Gastroesophageal sphincter (tissue), 4 donors: ENCODE measurements around the gene NPPB. TPM values are rescaled to one million over a fixed set of nuclear protein-coding genes. Genes with fewer than 3 reads are reported as not detected.
A peak's percentile ranks its signal among the peaks of the same experiment; 100 is the strongest.

Source experiments
- ATAC-seq: fragments of 150-250 bp; one replicate; pipeline ENCODE4 v1.9.1; 2016; ENCODE audit warnings: mild to moderate bottlenecking, moderate library complexity
- H3K27ac ChIP-seq, 4 donors: fragments of 200-600 bp; sonication (generic) in 3 of 4; 1 replicate in 3 of 4; 2 replicates in 1 of 4; pipeline ENCODE4 v1.5.1; 2016 to 2019
- H3K27me3 ChIP-seq: fragments of 200-600 bp; sonication (generic); one replicate; pipeline ENCODE4 v1.5.1; 2019
- H3K36me3 ChIP-seq, 2 donors: fragments of 200-600 bp; sonication (generic); one replicate each; pipeline ENCODE4 v1.5.1; 2019; ENCODE audit warnings: control low read depth in 1 of 2
- H3K4me1 ChIP-seq, 3 donors: fragments of 200-600 bp; sonication (generic); 1 replicate in 2 of 3; 2 replicates in 1 of 3; pipeline ENCODE4 v1.5.1; 2016 to 2019; ENCODE audit warnings: control low read depth in 2 of 3
- H3K4me3 ChIP-seq, 2 donors: fragments of 200-600 bp; sonication (generic); one replicate each; pipeline ENCODE4 v1.5.1; 2019; ENCODE audit warnings: mild to moderate bottlenecking in 1 of 2, moderate library complexity in 1 of 2
- H3K9me3 ChIP-seq, 3 donors: fragments of 200-600 bp; sonication (generic); one replicate each; pipeline ENCODE4 v1.5.1; 2017 to 2019; ENCODE audit warnings: control low read depth in 2 of 3
- EP300 ChIP-seq: sonication (generic); formaldehyde crosslinking; IDR thresholded peaks from one replicate; pipeline ENCODE4 v1.6.1; 2017; ENCODE audit warnings: antibody characterized with exemption, mild to moderate bottlenecking
- POLR2A ChIP-seq, 2 donors: fragments of 450-650 bp; IDR thresholded peaks; one replicate each; pipeline ENCODE4 v1.6.1; 2017; ENCODE audit warnings: antibody characterized with exemption in 2 of 2, mild to moderate bottlenecking in 2 of 2, moderate library complexity in 1 of 2
- POLR2AphosphoS5 ChIP-seq: sonication (generic); formaldehyde crosslinking; IDR thresholded peaks from one replicate; pipeline ENCODE4 v1.6.1; 2017; ENCODE audit warnings: antibody characterized with exemption
- WGBS, 2 donors: methylation state at CpG; one replicate each; pipeline ENCODE4 v1.1.5; 2018; ENCODE audit warnings: low coverage in 1 of 2; 5-methylcytosine and 5-hydroxymethylcytosine counted together
- total RNA-seq, 4 donors: library from RNA; depleted of rRNA; stranded (reverse); fragments of >200 nt; gene quantifications; one replicate each; pipeline ENCODE4 v1.1.0, GENCODE V29; 2016
- TF ChIP-seq, protein P1 (sequence below), 4 experiments: fragments of 200-600 bp in 2 of 4; fragments of 450-650 bp in 2 of 4; sonication (generic) in 1 of 4; IDR thresholded peaks; one replicate each; pipeline ENCODE4 v1.5.1; 2017 to 2019; ENCODE audit warnings: antibody characterized with exemption in 4 of 4, mild to moderate bottlenecking in 2 of 4, moderate library complexity in 2 of 4

Gene NPPB
- total RNA-seq = not detected

DNA sequence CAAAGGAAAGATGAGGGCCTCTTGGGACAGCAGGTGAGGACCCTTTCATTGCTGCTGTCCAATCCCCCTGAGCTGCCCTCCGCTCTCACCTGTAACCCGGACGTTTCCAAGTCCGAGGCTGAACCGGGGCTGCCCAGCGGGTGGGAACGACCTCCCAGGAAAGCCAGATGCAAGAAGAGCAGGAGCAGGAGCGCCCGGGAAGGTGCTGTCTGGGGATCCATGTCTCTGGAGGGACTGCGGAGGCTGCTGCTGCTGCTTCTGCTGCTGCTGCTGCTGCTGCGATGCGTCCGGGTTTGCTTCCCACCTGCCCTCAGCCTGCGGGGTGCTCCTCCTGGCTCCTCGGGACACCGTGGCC, at the start of gene NPPB:
NPPB (minus strand) TSS at position 333 of the 355 bp plus-strand sequence; CDS start at position 221, 112 bp downstream.
- Histone ChIP-seq H3K27me3 (peaks cover 94% of the 10 kb centered on the region), H3K36me3 (no peaks in the 10 kb centered on the region), H3K9me3 (no peaks in the 10 kb centered on the region), H3K4me3 (no peak within 1 kb of the TSS), H3K27ac (no peak within 1 kb of the TSS), H3K4me1 (peaks cover 0 to 7% (median 0%) of the 10 kb centered on the region in 3 donors)
- no peak for TF ChIP-seq POLR2A (IDR thresholded peaks at IDR 0.05)
- TF ChIP-seq POLR2AphosphoS5 = no peak
- TF ChIP-seq EP300 = no peak
- TF ChIP-seq, protein P1, sequence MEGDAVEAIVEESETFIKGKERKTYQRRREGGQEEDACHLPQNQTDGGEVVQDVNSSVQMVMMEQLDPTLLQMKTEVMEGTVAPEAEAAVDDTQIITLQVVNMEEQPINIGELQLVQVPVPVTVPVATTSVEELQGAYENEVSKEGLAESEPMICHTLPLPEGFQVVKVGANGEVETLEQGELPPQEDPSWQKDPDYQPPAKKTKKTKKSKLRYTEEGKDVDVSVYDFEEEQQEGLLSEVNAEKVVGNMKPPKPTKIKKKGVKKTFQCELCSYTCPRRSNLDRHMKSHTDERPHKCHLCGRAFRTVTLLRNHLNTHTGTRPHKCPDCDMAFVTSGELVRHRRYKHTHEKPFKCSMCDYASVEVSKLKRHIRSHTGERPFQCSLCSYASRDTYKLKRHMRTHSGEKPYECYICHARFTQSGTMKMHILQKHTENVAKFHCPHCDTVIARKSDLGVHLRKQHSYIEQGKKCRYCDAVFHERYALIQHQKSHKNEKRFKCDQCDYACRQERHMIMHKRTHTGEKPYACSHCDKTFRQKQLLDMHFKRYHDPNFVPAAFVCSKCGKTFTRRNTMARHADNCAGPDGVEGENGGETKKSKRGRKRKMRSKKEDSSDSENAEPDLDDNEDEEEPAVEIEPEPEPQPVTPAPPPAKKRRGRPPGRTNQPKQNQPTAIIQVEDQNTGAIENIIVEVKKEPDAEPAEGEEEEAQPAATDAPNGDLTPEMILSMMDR (IDR thresholded peaks at IDR 0.05) = no peak
- no peak for ATAC-seq
- WGBS, 2 donors = 25% methylated on average over 9 of the region's 16 CpGs; no CpG with 5 or more reads in 1 of the 2 donors

DNA sequence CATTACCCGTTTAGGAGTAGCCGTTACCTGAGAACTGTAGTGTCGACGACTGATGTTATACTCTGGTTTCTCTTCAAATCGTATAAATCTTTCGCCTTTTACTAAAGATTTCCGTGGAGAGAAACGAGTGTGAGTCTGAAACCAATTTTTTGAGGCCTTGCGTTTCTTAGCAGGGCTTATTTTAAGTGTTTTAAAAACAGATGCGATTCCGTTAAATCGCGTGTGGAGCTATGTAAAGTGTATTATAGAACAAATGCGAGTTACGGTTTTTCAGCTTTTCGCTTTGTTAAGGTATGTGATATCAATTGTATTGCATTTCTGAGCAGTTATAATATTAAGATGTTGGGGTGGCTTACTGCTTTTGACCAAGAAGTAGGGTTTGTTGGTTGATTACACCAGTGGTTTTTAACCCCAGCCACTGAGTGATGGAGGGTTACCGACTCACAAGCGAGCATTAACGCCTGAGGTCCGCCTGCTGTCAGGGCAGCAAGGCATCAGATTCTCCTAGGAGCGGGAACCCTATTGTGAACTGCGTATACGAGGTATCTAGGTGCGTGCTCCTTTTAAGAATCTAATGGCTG, 49.4 kb upstream of the NPPB start:
- Histone ChIP-seq H3K9me3 (no peaks in the 10 kb centered on the region), H3K4me1 (peaks cover 0 to 13% (median 0%) of the 10 kb centered on the region in 3 donors), H3K27me3 (no peaks in the 10 kb centered on the region), H3K4me3 (peak overlapping the region; percentile 66 to 70), H3K27ac (peak overlapping the region; percentile 82 to 97 (median 94)), H3K36me3 (no peaks in the 10 kb centered on the region)
- ATAC-seq = peak; percentile 84
- WGBS, 2 donors = 0% methylated on average over 23 to 24 of the region's 24 CpGs
- TF ChIP-seq POLR2AphosphoS5 = peak; percentile 100
- no peak for TF ChIP-seq EP300
- TF ChIP-seq, protein P1 (IDR thresholded peaks at IDR 0.05) = no peak
- TF ChIP-seq POLR2A (IDR thresholded peaks at IDR 0.05) = peak; percentile 96 to 100

DNA sequence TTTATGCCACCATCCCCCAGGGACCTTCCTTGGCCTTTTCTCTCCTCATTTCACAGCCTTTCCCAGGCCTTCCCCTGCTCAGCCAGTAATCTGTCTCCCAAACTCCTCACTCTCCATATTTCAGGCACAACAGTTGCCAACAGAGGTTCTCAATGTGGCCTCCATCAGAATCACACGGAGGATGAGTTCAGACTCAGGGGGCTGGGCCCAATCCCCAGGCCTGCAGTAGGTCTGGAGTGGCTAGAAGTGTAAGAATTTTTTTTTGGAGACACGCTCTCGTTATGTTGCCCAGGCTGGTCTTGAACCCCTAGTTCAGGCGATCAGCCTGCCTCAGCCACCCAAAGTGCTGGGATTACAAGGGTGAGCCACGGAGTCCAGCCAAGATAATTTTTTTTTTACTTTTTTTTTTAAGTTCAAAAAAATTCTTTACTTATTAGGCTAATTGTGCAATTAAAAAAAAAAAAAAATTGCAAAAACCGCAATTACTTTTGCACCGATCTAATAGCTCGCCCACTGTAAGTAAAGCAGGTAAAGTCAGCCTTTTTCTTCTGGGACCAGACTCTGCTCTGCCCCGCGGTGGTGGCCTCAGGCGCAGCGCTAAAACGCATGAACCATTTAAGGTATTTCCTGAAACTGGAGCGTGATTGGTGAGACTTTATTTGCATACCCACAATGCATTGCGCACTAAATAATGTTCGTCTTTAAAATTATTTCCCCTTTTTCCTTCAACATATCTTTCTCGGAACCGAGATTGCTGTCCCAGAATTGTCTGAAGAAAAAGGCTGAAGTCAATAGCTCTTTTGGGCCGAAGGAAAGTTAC, 48.7 kb upstream of the NPPB start:
- no peaks in the 10 kb centered on the region for H3K27me3 ChIP-seq
- 0 to 8% methylated on average over 14 to 15 of the region's 19 CpGs for WGBS, 2 donors
- H3K4me3 ChIP-seq = peak overlapping the region in 1 of 2 donors; percentile 66
- H3K36me3 ChIP-seq = no peaks in the 10 kb centered on the region
- peak; percentile 85 for ATAC-seq
- peaks cover 0 to 13% (median 0%) of the 10 kb centered on the region in 3 donors for H3K4me1 ChIP-seq
- TF ChIP-seq POLR2AphosphoS5 = no peak
- TF ChIP-seq, protein P1 (IDR thresholded peaks at IDR 0.05) = peak in 3 of 4 experiments; percentile 88 to 92 (median 89)
- TF ChIP-seq EP300 = no peak
- TF ChIP-seq POLR2A (IDR thresholded peaks at IDR 0.05) = no peak
- H3K27ac ChIP-seq = peak overlapping the region; percentile 82 to 97 (median 94)
- H3K9me3 ChIP-seq = no peaks in the 10 kb centered on the region

DNA sequence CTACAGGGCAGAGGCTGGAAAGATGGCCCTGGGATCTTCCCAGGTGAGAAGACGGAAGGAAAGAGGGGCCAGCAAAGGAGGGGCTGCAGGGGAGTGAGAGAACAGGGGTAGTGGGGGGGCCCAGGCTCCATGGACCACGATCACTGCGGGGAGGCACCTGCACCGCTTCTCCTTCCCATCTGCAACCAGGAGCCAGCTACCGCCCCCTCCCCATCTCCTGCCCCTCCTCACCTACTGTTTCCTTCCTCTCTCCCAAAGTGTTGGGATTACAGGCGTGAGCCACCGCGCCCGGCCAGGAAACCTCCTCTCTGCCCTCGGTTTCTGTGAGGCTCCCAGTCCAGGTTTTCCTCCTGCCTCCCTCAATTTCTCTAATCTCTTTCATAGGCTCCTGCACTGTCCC, 48.1 kb upstream of the NPPB start:
- Histone ChIP-seq H3K27ac (no peak overlapping the region), H3K4me3 (no peak overlapping the region), H3K27me3 (no peaks in the 10 kb centered on the region), H3K9me3 (no peaks in the 10 kb centered on the region), H3K36me3 (no peaks in the 10 kb centered on the region), H3K4me1 (peaks cover 0 to 13% (median 0%) of the 10 kb centered on the region in 3 donors)
- 57 to 77% methylated on average over 5 to 10 of the region's 10 CpGs for WGBS, 2 donors
- TF ChIP-seq, protein P1 (IDR thresholded peaks at IDR 0.05) = no peak
- ATAC-seq = no peak
